ENCODE data around the gene PCDHGC3. TPM values are rescaled to one million over a fixed set of nuclear protein-coding genes. Genes with fewer than 3 reads are reported as not detected.
A peak's percentile ranks its signal among the peaks of the same experiment; 100 is the strongest.

PCDHGC3 gene
- total and polyA plus RNA-seq, 2 of the 4 experiments (the other 2 are of a cell fraction), result 21.1 to 72.1 TPM

DNA sequence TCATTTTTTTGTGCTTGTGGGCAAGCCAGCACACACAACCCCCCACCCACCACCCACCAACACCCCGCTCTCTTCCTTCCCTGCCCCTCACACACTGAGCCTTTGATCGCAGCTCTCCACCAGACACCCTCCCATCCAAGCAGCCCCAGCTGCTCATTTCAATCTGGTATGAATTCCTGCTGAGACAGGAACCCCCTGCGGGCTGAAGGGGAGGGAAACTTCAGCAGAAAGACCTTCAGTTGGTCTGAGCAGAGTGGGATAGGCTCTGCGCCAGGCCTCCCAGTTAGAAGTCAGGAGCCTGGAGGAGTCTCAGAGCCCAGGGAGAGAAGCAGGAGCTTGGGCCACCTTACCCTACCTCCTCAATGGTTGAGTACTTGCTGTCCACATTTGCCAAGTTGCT, 20.3 kb downstream of the PCDHGC3 start:
- H2AK9ac ChIP-seq (replicated peaks; ENCODE audit: low read depth, low read length, poor library complexity), result no peak overlapping the region
- H4K5ac ChIP-seq (ENCODE audit: low read depth, low read length), result no peak overlapping the region
- DNase-seq, result no peak
- no peak overlapping the region for H2BK120ac ChIP-seq (ENCODE audit: low read depth, low read length)
- in situ Hi-C loops (cut with MboI; ENCODE audit: low sequenced_read_pairs) (no loop called here), intact Hi-C loops (cut with micrococcal nuclease) (no loop called here), dilution Hi-C loops (cut with HindIII; ENCODE audit: low sequenced_read_pairs, unreplicated experiment) (no loop called here)
- no peak overlapping the region for H3K4ac ChIP-seq (ENCODE audit: low read depth, low read length)
- H3K9ac ChIP-seq (ENCODE audit: low read depth, low read length), result no peak overlapping the region
- no peak overlapping the region for H3K23ac ChIP-seq (ENCODE audit: low read depth, low read length)
- no peak overlapping the region for H3K4me3 ChIP-seq (ENCODE audit: insufficient read depth, low read depth, low read length)
- ChIA-PET POLR2A (ENCODE audit: unreplicated experiment) (no interaction called here), CTCF (no interaction called here)
- peak; percentile 31 for ATAC-seq (ENCODE audit: low read depth)
- H3K79me1 ChIP-seq (ENCODE audit: low read depth in 1 of 2, low read length in 2 of 2), result peaks cover 10 to 29% of the 10 kb centered on the region in 2 experiments
- peaks cover 28% of the 10 kb centered on the region for H3K36me3 ChIP-seq (ENCODE audit: control insufficient read depth, insufficient read depth, low read length)
- H3K9me1 ChIP-seq (ENCODE audit: insufficient read depth, low read length), result peaks cover 7% of the 10 kb centered on the region; the same call in 1 of the 2 replicates
- no peak overlapping the region for H2BK5ac ChIP-seq (ENCODE audit: low read depth, low read length, poor library complexity, severe bottlenecking)
- TF ChIP-seq CEBPB (IDR thresholded peaks at IDR 0.05; ENCODE audit: low read depth, low read length), result no peak
- TF ChIP-seq RAD21 (IDR thresholded peaks at IDR 0.05; ENCODE audit: low read length), result no peak
- no peak for TF ChIP-seq MXI1 (IDR thresholded peaks at IDR 0.05; ENCODE audit: borderline replicate concordance, low read depth, low read length)
- TF ChIP-seq, protein P1, sequence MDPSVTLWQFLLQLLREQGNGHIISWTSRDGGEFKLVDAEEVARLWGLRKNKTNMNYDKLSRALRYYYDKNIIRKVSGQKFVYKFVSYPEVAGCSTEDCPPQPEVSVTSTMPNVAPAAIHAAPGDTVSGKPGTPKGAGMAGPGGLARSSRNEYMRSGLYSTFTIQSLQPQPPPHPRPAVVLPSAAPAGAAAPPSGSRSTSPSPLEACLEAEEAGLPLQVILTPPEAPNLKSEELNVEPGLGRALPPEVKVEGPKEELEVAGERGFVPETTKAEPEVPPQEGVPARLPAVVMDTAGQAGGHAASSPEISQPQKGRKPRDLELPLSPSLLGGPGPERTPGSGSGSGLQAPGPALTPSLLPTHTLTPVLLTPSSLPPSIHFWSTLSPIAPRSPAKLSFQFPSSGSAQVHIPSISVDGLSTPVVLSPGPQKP (IDR thresholded peaks at IDR 0.05; ENCODE audit: borderline replicate concordance, low read depth, low read length), result no peak
- no peak for TF ChIP-seq MAFK (IDR thresholded peaks at IDR 0.05; ENCODE audit: low read depth, low read length)
- no peak for TF ChIP-seq BHLHE40 (IDR thresholded peaks at IDR 0.05; ENCODE audit: low read depth, low read length)
- TF ChIP-seq NFE2L2 (IDR thresholded peaks at IDR 0.05; ENCODE audit: low read depth, low read length), result no peak
- no peak for TF ChIP-seq SMC3 (IDR thresholded peaks at IDR 0.05; ENCODE audit: low read depth, low read length)
- TF ChIP-seq POLR2A (IDR thresholded peaks at IDR 0.05; ENCODE audit: low read depth, low read length), result no peak
- TF ChIP-seq MAZ (IDR thresholded peaks at IDR 0.05; ENCODE audit: borderline replicate concordance, low read depth, low read length), result no peak
- TF ChIP-seq CHD1 (IDR thresholded peaks at IDR 0.05; ENCODE audit: low read depth, low read length), result no peak
- no peak for TF ChIP-seq RFX5 (IDR thresholded peaks at IDR 0.05; ENCODE audit: low read depth, low read length)
- TF ChIP-seq RCOR1 (IDR thresholded peaks at IDR 0.05; ENCODE audit: insufficient replicate concordance, low read length), result no peak
- no peak overlapping the region for H3K14ac ChIP-seq (replicated peaks; ENCODE audit: low read depth, low read length)
- no peak overlapping the region for H3K18ac ChIP-seq (ENCODE audit: low read depth, low read length)
- H3K4me1 ChIP-seq (ENCODE audit: control insufficient read depth, insufficient read depth, low read length), result peaks cover 21% of the 10 kb centered on the region
- H4K8ac ChIP-seq (ENCODE audit: low read depth in 2 of 2, low read length in 2 of 2), result no peak overlapping the region
- H2BK20ac ChIP-seq (ENCODE audit: low read depth, low read length), result no peak overlapping the region
- BruUV-seq (replicated peaks), result no TSS peak
- H3K4me2 ChIP-seq (ENCODE audit: low read depth, low read length), result no peak overlapping the region
- no peak overlapping the region for H2BK15ac ChIP-seq (ENCODE audit: low read depth, low read length)
- no peak overlapping the region for H2AK5ac ChIP-seq (ENCODE audit: low read depth, low read length)
- H3K27ac ChIP-seq (ENCODE audit: insufficient read depth, low read length), result no peak overlapping the region
- no peak overlapping the region for H2AFZ ChIP-seq (replicated peaks; ENCODE audit: low read length, poor library complexity)
- WGBS, 2 experiments (ENCODE audit: extremely low coverage in 2 of 2, insufficient read length in 1 of 2), result 80% methylated on average over 1 of the region's 4 CpGs; no CpG with 5 or more reads in 1 of the 2 experiments
- H3K56ac ChIP-seq (ENCODE audit: extremely low read depth, insufficient read depth, low read length), result no peak overlapping the region
- H4K91ac ChIP-seq (ENCODE audit: insufficient read depth, low read depth, low read length), result no peak overlapping the region
- H3K27me3 ChIP-seq (ENCODE audit: control insufficient read depth, insufficient read depth, low read length), result no peaks in the 10 kb centered on the region
- H3K9me3 ChIP-seq (ENCODE audit: control insufficient read depth, insufficient read depth, low read length), result no peaks in the 10 kb centered on the region
- peaks cover 12% of the 10 kb centered on the region; the same call in 1 of the 2 replicates for H4K20me1 ChIP-seq (ENCODE audit: insufficient read depth, low read length)

All from IMR-90 (cell line).